Esophagus squamous epithelium (tissue), 4 donors: Measurements from ENCODE around the gene ZNF487.

Experiments used
- POLR2A ChIP-seq, 4 donors: fragments of 450-650 bp; IDR thresholded peaks; one replicate each; pipeline ENCODE4 v1.6.1; 2017; ENCODE audit warnings: antibody characterized with exemption in 4 of 4, mild to moderate bottlenecking in 4 of 4, moderate library complexity in 3 of 4
- TF ChIP-seq, protein P1 (sequence below), 6 experiments: fragments of 450-650 bp in 4 of 6; fragments of 200-600 bp in 2 of 6; sonication (generic) in 2 of 6; IDR thresholded peaks; one replicate each; pipeline ENCODE4 v1.5.1; 2016 to 2019; ENCODE audit warnings: antibody characterized with exemption in 6 of 6, mild to moderate bottlenecking in 4 of 6, moderate library complexity in 4 of 6

DNA sequence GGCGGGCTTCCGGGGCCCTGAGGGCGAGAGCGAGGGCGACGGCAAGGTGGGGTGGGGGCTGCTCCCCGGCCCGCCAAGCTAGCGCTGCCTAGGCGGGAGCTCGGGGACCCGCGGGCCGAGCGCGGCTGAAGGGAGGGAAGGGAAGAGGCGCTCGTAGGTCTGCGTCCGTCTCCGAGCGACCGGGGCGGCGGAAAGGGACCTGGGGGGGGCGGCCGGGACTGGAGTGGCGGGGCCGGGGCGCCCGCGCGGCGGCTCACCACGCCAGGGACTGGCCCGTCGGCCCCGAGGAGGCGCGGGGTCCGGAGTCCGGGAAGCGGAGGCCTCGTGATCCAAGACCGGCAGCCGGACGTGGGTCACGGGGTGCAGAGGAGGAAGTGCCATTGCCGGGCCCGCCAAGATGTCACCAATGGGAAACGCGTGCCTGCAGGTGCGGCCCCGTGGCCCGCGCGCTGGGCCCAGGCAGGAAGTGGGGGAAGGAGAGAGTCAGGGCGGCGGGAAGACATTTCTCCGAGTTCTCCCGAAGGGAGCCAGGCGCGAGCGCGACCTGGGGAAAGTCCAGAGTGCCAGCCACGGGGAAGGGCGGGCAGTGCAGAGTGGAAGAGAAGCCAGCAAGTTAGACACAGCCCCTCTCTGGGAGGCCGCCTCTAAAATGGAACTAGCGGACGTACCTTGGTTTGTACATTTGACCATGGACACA is 39.8 kb upstream of the ZNF487 start:
- TF ChIP-seq, protein P1, sequence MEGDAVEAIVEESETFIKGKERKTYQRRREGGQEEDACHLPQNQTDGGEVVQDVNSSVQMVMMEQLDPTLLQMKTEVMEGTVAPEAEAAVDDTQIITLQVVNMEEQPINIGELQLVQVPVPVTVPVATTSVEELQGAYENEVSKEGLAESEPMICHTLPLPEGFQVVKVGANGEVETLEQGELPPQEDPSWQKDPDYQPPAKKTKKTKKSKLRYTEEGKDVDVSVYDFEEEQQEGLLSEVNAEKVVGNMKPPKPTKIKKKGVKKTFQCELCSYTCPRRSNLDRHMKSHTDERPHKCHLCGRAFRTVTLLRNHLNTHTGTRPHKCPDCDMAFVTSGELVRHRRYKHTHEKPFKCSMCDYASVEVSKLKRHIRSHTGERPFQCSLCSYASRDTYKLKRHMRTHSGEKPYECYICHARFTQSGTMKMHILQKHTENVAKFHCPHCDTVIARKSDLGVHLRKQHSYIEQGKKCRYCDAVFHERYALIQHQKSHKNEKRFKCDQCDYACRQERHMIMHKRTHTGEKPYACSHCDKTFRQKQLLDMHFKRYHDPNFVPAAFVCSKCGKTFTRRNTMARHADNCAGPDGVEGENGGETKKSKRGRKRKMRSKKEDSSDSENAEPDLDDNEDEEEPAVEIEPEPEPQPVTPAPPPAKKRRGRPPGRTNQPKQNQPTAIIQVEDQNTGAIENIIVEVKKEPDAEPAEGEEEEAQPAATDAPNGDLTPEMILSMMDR (IDR thresholded peaks at IDR 0.05), result peak in 1 of 6 experiments; percentile 12
- peak in 2 of 4 donors; percentile 69 to 71 for TF ChIP-seq POLR2A (IDR thresholded peaks at IDR 0.05)
